ENCODE results near the gene IPPK. TPM values are rescaled to one million over a fixed set of nuclear protein-coding genes. Genes with fewer than 3 reads are reported as not detected.

IPPK gene
- total RNA-seq (2012; rRNA removed): 25.1 and 27.5 TPM in 2 replicates
- 25.3 and 26.8 TPM in 2 replicates for polyA plus RNA-seq (2012; rRNA removed)
- 12.5 and 13.1 TPM in 2 replicates for polyA plus RNA-seq (2012; cell fraction: cytosol; rRNA removed)
- polyA plus RNA-seq (2012; cell fraction: nucleus; rRNA removed; ENCODE audit: low replicate concordance): 40.6 and 52.6 TPM in 2 replicates
- percentile 80 among the genes with signal in this experiment for Bru-seq, nascent RNA
- BruChase-seq, experiment 1, labeled RNA remaining after a 6-hour chase: percentile 75 among the genes with signal in this experiment
- percentile 79 among the genes with signal in this experiment for BruChase-seq, experiment 2, labeled RNA remaining after a 2-hour chase
- long read RNA-seq, full-length matches to known transcripts: 3 of 9 reads
- long read RNA-seq, partial matches to known transcripts: 5 of 9 reads
- long read RNA-seq, other reads (novel, unspliced or antisense): 1 of 9 reads

GRCh38 chr9:92669890-92670708 is at the start of gene IPPK:
IPPK (minus strand) TSS chr9:92670131; CDS start chr9:92669988, 143 bp downstream.
- Histone ChIP-seq H2BK120ac (ENCODE audit: low read depth, low read length) (peak within 1 kb of the TSS; percentile 72), H3K56ac (ENCODE audit: extremely low read depth, insufficient read depth, low read length) (peak within 1 kb of the TSS; percentile 99), H4K5ac (ENCODE audit: low read depth, low read length) (peak within 1 kb of the TSS; percentile 70), H3K9ac (ENCODE audit: low read depth, low read length) (peak within 1 kb of the TSS; percentile 91), H3K27ac (ENCODE audit: insufficient read depth, low read length) (peak within 1 kb of the TSS; percentile 85), H3K9me3 (ENCODE audit: control insufficient read depth, insufficient read depth, low read length) (no peaks in the 10 kb centered on the region), H4K91ac (ENCODE audit: insufficient read depth, low read depth, low read length) (peak within 1 kb of the TSS; percentile 94), H2BK15ac (ENCODE audit: low read depth, low read length) (peak within 1 kb of the TSS; percentile 38; the same call in 1 of the 3 replicates), H3K4me3 (ENCODE audit: insufficient read depth, low read depth, low read length) (peak within 1 kb of the TSS; percentile 79), H3K14ac (replicated peaks; ENCODE audit: low read depth, low read length) (peak within 1 kb of the TSS; percentile 100), H3K18ac (ENCODE audit: low read depth, low read length) (peak within 1 kb of the TSS; percentile 40), H3K23ac (ENCODE audit: low read depth, low read length) (peak within 1 kb of the TSS; percentile 99), H2AFZ (replicated peaks; ENCODE audit: low read length, poor library complexity) (peak within 1 kb of the TSS; percentile 99), H3K4me2 (ENCODE audit: low read depth, low read length) (peak within 1 kb of the TSS; percentile 88), H3K4me1 (ENCODE audit: control insufficient read depth, insufficient read depth, low read length) (peaks cover 8% of the 10 kb centered on the region), H3K4ac (ENCODE audit: low read depth, low read length) (peak within 1 kb of the TSS; percentile 98), H4K20me1 (ENCODE audit: insufficient read depth, low read length) (peaks cover 27% of the 10 kb centered on the region), H2AK9ac (replicated peaks; ENCODE audit: low read depth, low read length, poor library complexity) (peak within 1 kb of the TSS; percentile 99), H3K27me3 (ENCODE audit: control insufficient read depth, insufficient read depth, low read length) (no peaks in the 10 kb centered on the region), H3K79me1 (ENCODE audit: low read depth in 1 of 2, low read length in 2 of 2) (peaks cover 25 to 62% of the 10 kb centered on the region in 2 experiments), H2BK20ac (ENCODE audit: low read depth, low read length) (peak within 1 kb of the TSS; percentile 14), H2BK5ac (ENCODE audit: low read depth, low read length, poor library complexity, severe bottlenecking) (peak within 1 kb of the TSS; percentile 91), H2AK5ac (ENCODE audit: low read depth, low read length) (peak within 1 kb of the TSS; percentile 90), H3K9me1 (ENCODE audit: insufficient read depth, low read length) (peaks cover 6% of the 10 kb centered on the region), H3K36me3 (ENCODE audit: control insufficient read depth, insufficient read depth, low read length) (peaks cover 6% of the 10 kb centered on the region), H4K8ac (ENCODE audit: low read depth in 2 of 2, low read length in 2 of 2) (peak within 1 kb of the TSS; percentile 99 to 100)
- WGBS, 2 experiments (ENCODE audit: extremely low coverage in 2 of 2, insufficient read length in 1 of 2): 1% methylated on average over 25 of the region's 75 CpGs; no CpG with 5 or more reads in 1 of the 2 experiments
- dilution Hi-C loops (cut with HindIII; ENCODE audit: low sequenced_read_pairs, unreplicated experiment) (no loop called here), intact Hi-C loops (cut with micrococcal nuclease) (loop anchor here (1.0 kb wide), 1 partner anchor 120 kb away; no protein-coding TSS in a partner anchor), in situ Hi-C loops (cut with MboI; ENCODE audit: low sequenced_read_pairs) (no loop called here)
- DNase-seq (peak; percentile 99), ATAC-seq (ENCODE audit: low read depth) (peak; percentile 91)
- TSS peak; percentile 86 for BruUV-seq (replicated peaks)
- CTCF ChIA-PET: no interaction called here
- POLR2A ChIA-PET (ENCODE audit: unreplicated experiment): no interaction called here
- TF ChIP-seq MXI1 (IDR thresholded peaks at IDR 0.05; ENCODE audit: borderline replicate concordance, low read depth, low read length) (peak; percentile 56; the same call in 1 of the 2 replicates), CHD1 (IDR thresholded peaks at IDR 0.05; ENCODE audit: low read depth, low read length) (no peak), RCOR1 (IDR thresholded peaks at IDR 0.05; ENCODE audit: insufficient replicate concordance, low read length) (no peak), FOS (IDR thresholded peaks at IDR 0.05; ENCODE audit: low read depth, low read length) (no peak), BHLHE40 (IDR thresholded peaks at IDR 0.05; ENCODE audit: low read depth, low read length) (peak; percentile 52; the same call in 1 of the 2 replicates), NFE2L2 (IDR thresholded peaks at IDR 0.05; ENCODE audit: low read depth, low read length) (no peak), SMC3 (IDR thresholded peaks at IDR 0.05; ENCODE audit: low read depth, low read length) (no peak), ELK1 (IDR thresholded peaks at IDR 0.05; ENCODE audit: borderline replicate concordance, low read depth, low read length) (0 out of 2 replicates have a peak, but pooled peaks have one; percentile 34), CTCF (conservative IDR thresholded peaks at IDR 0.05; ENCODE audit: low read depth, low read length) (no peak), MAFK (IDR thresholded peaks at IDR 0.05; ENCODE audit: low read depth, low read length) (no peak), MAZ (IDR thresholded peaks at IDR 0.05; ENCODE audit: borderline replicate concordance, low read depth, low read length) (peak; percentile 73; the same call in 1 of the 2 replicates), RAD21 (IDR thresholded peaks at IDR 0.05; ENCODE audit: low read length) (no peak)
